ENCODE data around the gene IL12RB2. TPM values are rescaled to one million over a fixed set of nuclear protein-coding genes. Genes with fewer than 3 reads are reported as not detected.
A peak's percentile ranks its signal among the peaks of the same experiment; 100 is the strongest.
"Not testable (repeated sequence)": the region's sequence is repeated elsewhere in the genome, so short reads cannot be mapped to it uniquely, and the experiment has no call there.

The IL12RB2 gene
- total RNA-seq, 3 donors from 2014 or later, result 75.9 to 87.4 (median 81.2) TPM

- ATAC-seq (no peak), DNase-seq (no peak)
- Mint-ChIP-seq H3K4me3 (no peak overlapping the region), H3K4me1 (ENCODE audit: low read depth) (peaks cover 8% of the 10 kb centered on the region), H3K9me3 (no peaks in the 10 kb centered on the region), H3K27me3 (ENCODE audit: low read depth) (no peaks in the 10 kb centered on the region), H3K36me3 (ENCODE audit: insufficient read depth) (peaks cover 25% of the 10 kb centered on the region)
Observed at GRCh38 chr1:67407498-67407897, 99.8 kb downstream of the IL12RB2 start.

- H3K4me3 Mint-ChIP-seq, result no peak overlapping the region
- no peaks in the 10 kb centered on the region for H3K9me3 Mint-ChIP-seq
- H3K4me1 Mint-ChIP-seq (ENCODE audit: low read depth), result peaks cover 9% of the 10 kb centered on the region
- no peaks in the 10 kb centered on the region for H3K27me3 Mint-ChIP-seq (ENCODE audit: low read depth)
- DNase-seq (no peak), ATAC-seq (no peak)
- H3K36me3 Mint-ChIP-seq (ENCODE audit: insufficient read depth), result peaks cover 25% of the 10 kb centered on the region
Observed at GRCh38 chr1:67408148-67408547, 100.5 kb downstream of the IL12RB2 start.

GRCh38 chr1:67413101-67413500 is 105.4 kb downstream of the IL12RB2 start:
- H3K4me3 Mint-ChIP-seq; H3K27me3 Mint-ChIP-seq (ENCODE audit: low read depth); ATAC-seq; DNase-seq; H3K9me3 Mint-ChIP-seq: not testable (repeated sequence)
- Mint-ChIP-seq H3K4me1 (ENCODE audit: low read depth) (peaks cover 20% of the 10 kb centered on the region), H3K36me3 (ENCODE audit: insufficient read depth) (peaks cover 47% of the 10 kb centered on the region)

- H3K9me3 Mint-ChIP-seq, result no peaks in the 10 kb centered on the region
- peaks cover 27% of the 10 kb centered on the region for H3K4me1 Mint-ChIP-seq (ENCODE audit: low read depth)
- DNase-seq (no peak), ATAC-seq (no peak)
- no peak overlapping the region for H3K4me3 Mint-ChIP-seq
- peaks cover 53% of the 10 kb centered on the region for H3K36me3 Mint-ChIP-seq (ENCODE audit: insufficient read depth)
- H3K27me3 Mint-ChIP-seq (ENCODE audit: low read depth), result no peaks in the 10 kb centered on the region
Observed at GRCh38 chr1:67414574-67414973, 106.9 kb downstream of the IL12RB2 start.

DNA sequence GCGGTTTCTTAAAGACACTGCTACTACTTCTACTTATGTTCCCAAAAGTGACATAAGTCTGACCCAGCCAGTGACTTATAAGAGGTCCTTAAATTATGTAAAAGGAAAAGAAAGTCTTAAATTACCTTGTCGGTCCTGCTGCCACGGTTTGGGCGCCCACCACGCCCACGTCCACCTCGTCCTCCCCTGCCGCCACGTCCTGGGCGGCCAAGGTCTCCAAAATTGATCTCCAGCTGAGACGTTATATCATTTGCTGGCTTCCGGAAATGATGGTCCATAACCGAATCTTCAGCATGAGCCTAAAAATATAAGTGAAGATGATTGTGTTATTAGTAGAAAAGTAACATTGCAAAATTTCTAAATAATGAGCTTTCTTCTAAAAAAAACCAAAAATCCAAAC is 107.4 kb downstream of the IL12RB2 start:
- H3K4me3 Mint-ChIP-seq, result no peak overlapping the region
- DNase-seq (no peak), ATAC-seq (no peak)
- H3K27me3 Mint-ChIP-seq (ENCODE audit: low read depth), result no peaks in the 10 kb centered on the region
- peaks cover 31% of the 10 kb centered on the region for H3K4me1 Mint-ChIP-seq (ENCODE audit: low read depth)
- H3K9me3 Mint-ChIP-seq, result no peaks in the 10 kb centered on the region
- peaks cover 54% of the 10 kb centered on the region for H3K36me3 Mint-ChIP-seq (ENCODE audit: insufficient read depth)

DNA sequence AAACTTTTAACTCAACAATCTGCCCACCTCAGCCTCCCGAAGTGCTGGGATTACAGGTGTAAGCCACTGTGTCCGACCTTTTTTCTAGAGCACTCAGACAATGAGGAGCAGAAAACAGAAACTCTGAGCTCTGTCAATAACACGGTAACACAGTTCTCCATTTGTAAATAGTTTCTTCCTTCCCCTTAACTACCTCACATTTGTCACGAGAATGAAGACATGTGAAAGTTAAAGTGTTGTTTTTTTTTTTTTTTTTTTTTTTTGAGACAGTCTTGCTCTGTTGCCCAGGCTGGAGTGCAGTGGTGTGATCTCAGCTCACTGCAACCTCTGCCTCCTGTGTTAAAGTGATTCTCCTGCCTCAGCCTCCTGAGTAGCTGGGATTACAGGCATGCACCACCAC is 110.1 kb downstream of the IL12RB2 start:
- H3K4me3 Mint-ChIP-seq, result not testable (repeated sequence)

GRCh38 chr1:67418839-67419586 is 111.3 kb downstream of the IL12RB2 start:
- Mint-ChIP-seq H3K9me3 (no peaks in the 10 kb centered on the region), H3K27me3 (ENCODE audit: low read depth) (no peaks in the 10 kb centered on the region), H3K36me3 (ENCODE audit: insufficient read depth) (peaks cover 69% of the 10 kb centered on the region), H3K4me3 (no peak overlapping the region), H3K4me1 (ENCODE audit: low read depth) (peaks cover 53% of the 10 kb centered on the region)
- ATAC-seq (no peak), DNase-seq (no peak)

More for the DNA sequence above, 110.1 kb downstream of the IL12RB2 start:
- ATAC-seq; DNase-seq; H3K9me3 Mint-ChIP-seq; H3K27me3 Mint-ChIP-seq (ENCODE audit: low read depth): not testable (repeated sequence)
- H3K36me3 Mint-ChIP-seq (ENCODE audit: insufficient read depth), result peaks cover 62% of the 10 kb centered on the region
- peaks cover 47% of the 10 kb centered on the region for H3K4me1 Mint-ChIP-seq (ENCODE audit: low read depth)

DNA sequence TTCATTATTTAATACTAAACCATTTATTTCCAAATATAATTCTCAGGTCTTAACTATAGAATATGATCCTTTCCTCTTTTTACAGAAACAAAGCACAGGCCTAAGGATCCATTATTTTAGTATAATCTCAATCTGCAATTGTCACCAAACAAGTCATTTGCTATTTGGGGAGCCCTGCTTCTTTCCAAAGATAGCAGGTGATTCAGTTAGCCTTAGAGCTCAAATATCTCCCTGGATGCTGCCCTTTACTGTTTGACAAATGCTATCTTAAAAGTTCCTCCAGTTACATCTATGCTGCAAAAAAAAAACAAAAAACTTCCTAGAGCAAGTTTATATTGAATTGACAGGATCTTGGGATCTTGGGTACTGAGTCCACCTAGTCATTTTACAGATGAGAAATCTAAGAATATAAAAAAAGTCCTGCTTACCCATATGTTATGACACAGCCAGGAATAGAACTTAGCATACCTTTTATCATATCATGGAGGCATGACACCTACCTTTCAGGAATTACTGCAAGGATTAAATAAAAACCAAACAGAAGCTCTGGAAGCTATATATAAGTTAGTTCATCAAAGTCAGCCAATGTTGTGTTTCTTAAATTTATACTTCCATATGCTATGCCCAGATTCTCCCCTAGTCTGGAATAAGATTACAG is 113.3 kb downstream of the IL12RB2 start:
- Mint-ChIP-seq H3K4me1 (ENCODE audit: low read depth) (peaks cover 62% of the 10 kb centered on the region), H3K36me3 (ENCODE audit: insufficient read depth) (peaks cover 67% of the 10 kb centered on the region), H3K9me3 (no peaks in the 10 kb centered on the region), H3K4me3 (peak overlapping the region; percentile 24), H3K27me3 (ENCODE audit: low read depth) (no peaks in the 10 kb centered on the region)
- ATAC-seq (no peak), DNase-seq (no peak)

DNA sequence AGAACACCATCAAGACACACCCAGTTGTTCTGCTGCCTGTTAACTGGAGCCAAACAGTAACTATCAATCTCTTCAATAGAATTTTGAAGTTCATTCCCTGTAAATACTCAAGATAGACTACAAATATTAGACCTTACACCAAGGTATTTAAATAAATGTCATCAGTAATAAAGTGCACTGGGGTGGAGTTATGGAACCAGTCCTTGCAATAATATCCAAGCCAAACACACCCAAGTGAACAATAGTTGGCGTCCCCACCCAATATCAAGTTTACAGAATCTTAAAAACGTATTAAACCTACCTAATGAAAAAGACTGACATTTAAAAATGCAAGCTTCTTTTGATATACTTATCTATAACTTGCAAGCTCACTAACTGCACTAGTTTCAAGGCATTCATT is 119.8 kb downstream of the IL12RB2 start:
- H3K36me3 Mint-ChIP-seq (ENCODE audit: insufficient read depth), result peaks cover 58% of the 10 kb centered on the region
- H3K4me3 Mint-ChIP-seq, result peak overlapping the region; percentile 100
- peaks cover 52% of the 10 kb centered on the region for H3K4me1 Mint-ChIP-seq (ENCODE audit: low read depth)

DNA sequence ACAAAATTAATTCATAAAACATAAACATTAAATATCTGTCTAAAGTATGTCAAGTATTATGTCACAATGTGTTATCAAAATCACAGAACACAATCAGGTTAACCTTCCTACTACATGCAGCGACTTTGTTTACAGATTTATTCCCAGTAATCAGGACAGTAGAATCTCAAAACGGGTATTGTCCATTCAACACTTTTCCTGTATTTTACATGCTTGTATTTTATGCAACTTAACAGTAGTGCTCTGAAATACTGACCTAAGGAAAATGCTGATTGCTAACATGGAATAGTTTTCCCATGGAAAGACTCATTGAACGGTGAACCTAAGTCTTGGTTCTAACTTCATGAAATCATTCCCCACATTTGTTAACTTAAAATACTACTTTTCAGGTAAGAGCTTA is 120.3 kb downstream of the IL12RB2 start:
- H3K4me1 Mint-ChIP-seq (ENCODE audit: low read depth), result peaks cover 48% of the 10 kb centered on the region
- peaks cover 54% of the 10 kb centered on the region for H3K36me3 Mint-ChIP-seq (ENCODE audit: insufficient read depth)
- no peaks in the 10 kb centered on the region for H3K27me3 Mint-ChIP-seq (ENCODE audit: low read depth)
- DNase-seq (no peak), ATAC-seq (no peak)
- H3K4me3 Mint-ChIP-seq, result peak overlapping the region; percentile 100
- H3K9me3 Mint-ChIP-seq, result no peaks in the 10 kb centered on the region

More for the DNA sequence above, 119.8 kb downstream of the IL12RB2 start:
- DNase-seq, result no peak
- Mint-ChIP-seq H3K27me3 (ENCODE audit: low read depth) (no peaks in the 10 kb centered on the region), H3K9me3 (no peaks in the 10 kb centered on the region)
- no peak for ATAC-seq

GRCh38 chr1:67429011-67429527 is 121.4 kb downstream of the IL12RB2 start:
- Mint-ChIP-seq H3K27me3 (ENCODE audit: low read depth) (no peaks in the 10 kb centered on the region), H3K36me3 (ENCODE audit: insufficient read depth) (peaks cover 48% of the 10 kb centered on the region), H3K4me1 (ENCODE audit: low read depth) (peaks cover 50% of the 10 kb centered on the region), H3K4me3 (peak overlapping the region; percentile 100), H3K9me3 (no peaks in the 10 kb centered on the region)
- peak; percentile 7 to 9 for ATAC-seq
- peak; percentile 53 for DNase-seq

DNA sequence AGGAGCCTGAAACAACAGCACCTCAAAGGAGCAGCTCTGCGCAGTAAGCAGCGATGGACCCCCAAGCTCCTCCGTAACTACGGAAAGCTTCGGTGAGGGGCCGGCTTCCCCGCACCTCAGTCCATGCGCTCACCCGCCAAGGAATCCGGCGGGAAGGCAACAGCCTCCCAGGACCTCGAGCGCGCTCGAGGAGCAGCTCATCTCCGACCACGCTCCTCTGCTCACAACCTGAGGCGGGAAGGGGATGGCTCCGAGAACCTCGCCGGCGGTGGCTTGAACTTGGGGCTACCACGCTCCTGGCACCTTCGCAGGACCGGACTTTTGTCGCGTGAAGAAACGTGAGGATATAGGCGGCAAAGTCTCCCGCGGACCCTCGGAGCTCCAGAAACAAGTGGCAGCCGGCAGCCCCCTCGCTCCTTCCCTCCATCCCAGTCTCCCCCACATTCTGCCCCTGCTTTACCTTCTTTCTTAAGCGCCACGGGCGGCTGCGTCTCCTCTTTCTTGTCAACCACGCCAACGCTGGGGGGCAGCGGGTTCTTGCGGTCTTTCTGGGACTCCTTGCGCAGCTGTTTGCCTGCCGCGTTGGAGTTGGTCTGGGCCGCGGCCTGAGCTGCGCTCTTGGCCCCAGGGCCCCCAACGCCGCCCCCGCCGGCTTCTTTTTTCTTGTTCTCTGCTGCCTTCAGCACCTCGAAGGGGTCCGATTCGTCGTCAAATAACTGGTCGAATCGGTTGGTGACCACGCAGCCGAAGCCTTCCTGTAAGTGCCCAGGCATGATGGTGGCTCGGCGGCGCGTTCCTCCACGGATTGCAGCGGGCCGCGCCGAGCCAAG is 122.1 kb downstream of the IL12RB2 start:
- Mint-ChIP-seq H3K9me3 (no peaks in the 10 kb centered on the region), H3K4me3 (peak overlapping the region; percentile 100), H3K36me3 (ENCODE audit: insufficient read depth) (peaks cover 44% of the 10 kb centered on the region), H3K4me1 (ENCODE audit: low read depth) (peaks cover 48% of the 10 kb centered on the region), H3K27me3 (ENCODE audit: low read depth) (no peaks in the 10 kb centered on the region)
- DNase-seq (peak; percentile 27), ATAC-seq (peak; percentile 10 to 13)

DNA sequence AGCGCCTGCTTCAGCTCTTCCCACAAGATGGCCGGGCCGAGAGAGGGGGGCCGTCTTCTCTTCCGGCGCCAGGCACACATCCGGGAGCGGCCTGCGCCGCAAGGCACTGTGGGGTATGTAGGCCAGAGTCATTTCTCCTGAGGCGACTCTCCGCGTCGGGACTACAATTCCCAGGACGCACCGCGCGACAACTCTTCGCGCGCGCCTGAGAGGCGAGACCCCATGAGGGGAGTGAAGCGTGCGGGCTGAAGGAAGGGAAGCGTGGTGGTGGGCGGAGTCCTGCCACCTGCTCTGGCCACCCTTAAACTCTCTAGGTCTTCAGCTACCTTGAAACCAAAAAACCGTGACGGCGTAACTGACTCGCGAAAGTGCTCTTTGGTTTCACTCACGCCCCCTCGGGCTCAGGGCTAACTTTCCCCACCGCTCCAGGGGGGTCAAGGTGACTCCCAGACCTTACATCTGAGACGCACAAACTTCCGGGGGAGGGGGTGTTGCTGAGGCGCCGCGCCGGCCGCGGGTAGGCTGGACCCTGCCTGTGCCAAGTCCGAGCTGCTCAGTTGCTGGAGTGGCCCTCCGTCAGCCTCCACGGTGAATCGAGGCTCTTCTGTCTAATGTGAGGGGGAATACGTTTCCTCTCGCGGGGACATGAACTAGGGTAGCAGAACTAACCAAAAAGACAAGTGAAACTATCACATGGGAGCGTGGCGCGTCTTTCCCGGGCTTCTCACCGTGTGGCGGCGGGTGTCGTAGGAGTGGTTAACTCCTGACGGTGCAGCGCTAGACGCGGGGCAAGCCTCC is 122.9 kb downstream of the IL12RB2 start, which contains the start of gene SERBP1:
TSS of gene SERBP1 (minus strand) at position 45 of the 798 bp plus-strand sequence. CDS start 102 bp downstream, outside the sequence.
- peaks cover 37% of the 10 kb centered on the region for H3K36me3 Mint-ChIP-seq (ENCODE audit: insufficient read depth)
- ATAC-seq (peak; percentile 86 to 90), DNase-seq (peak; percentile 92)
- H3K9me3 Mint-ChIP-seq, result no peaks in the 10 kb centered on the region
- peaks cover 42% of the 10 kb centered on the region for H3K4me1 Mint-ChIP-seq (ENCODE audit: low read depth)
- H3K27me3 Mint-ChIP-seq (ENCODE audit: low read depth), result no peaks in the 10 kb centered on the region
- H3K4me3 Mint-ChIP-seq, result peak within 1 kb of the TSS; percentile 100

Measured in activated T-cell treated with anti-CD3 and anti-CD28 coated beads, Interleukin-2, amount 50 U/mL, for 4 hours (primary cell).